NT2/D1 (cell line): Measurements from ENCODE around the gene RGS11.

Experiments used
- DNase-seq: peaks from one replicate; pipeline ENCODE4 v3.0.0-alpha.2; 2011; ENCODE audit warnings: low read depth, low spot score
- H3K27me3 ChIP-seq: 2 replicates; pipeline ENCODE4 v1.6.0; 2011; ENCODE audit warnings: mild to moderate bottlenecking; ENCODE audit not compliant: insufficient read length, insufficient read depth
- H3K36me3 ChIP-seq: 2 replicates; pipeline ENCODE4 v1.6.1; 2011; ENCODE audit warnings: mild to moderate bottlenecking, low read length, mixed read lengths; ENCODE audit not compliant: insufficient read depth, insufficient read length
- H3K4me1 ChIP-seq: 2 replicates; pipeline ENCODE4 v1.5.1; 2011; ENCODE audit not compliant: insufficient read depth, insufficient read length
- H3K4me3 ChIP-seq: 2 replicates; pipeline ENCODE4 v1.5.1; 2011; ENCODE audit warnings: low read depth; ENCODE audit not compliant: insufficient read length
- H3K9ac ChIP-seq: 2 replicates; pipeline ENCODE4 v1.6.0; 2011; ENCODE audit warnings: low read depth; ENCODE audit not compliant: insufficient read length
- H3K9me3 ChIP-seq: 2 replicates; pipeline ENCODE4 v1.5.1; 2011; ENCODE audit warnings: mild to moderate bottlenecking, low read length; ENCODE audit not compliant: insufficient read depth
- SUZ12 ChIP-seq: IDR thresholded peaks from 2 replicates; pipeline ENCODE4 v1.6.1; 2011; ENCODE audit not compliant: insufficient read length, insufficient read depth; ENCODE audit errors: extremely low read depth
- YY1 ChIP-seq: IDR thresholded peaks from 2 replicates; pipeline ENCODE4 v1.6.1; 2011; ENCODE audit not compliant: insufficient read length, insufficient read depth
- ZNF274 ChIP-seq: IDR thresholded peaks from 2 replicates; pipeline ENCODE4 v1.6.1; 2011; ENCODE audit warnings: mild to moderate bottlenecking, low read depth, low read length

The RGS11 gene

GRCh38 chr16:228852-229730, 46.7 kb downstream of the RGS11 start, which contains the start of gene LUC7L:
LUC7L (minus strand) TSS chr16:229449; CDS start chr16:229339, 110 bp downstream.
- peak within 1 kb of the TSS; percentile 92 for H3K4me3 ChIP-seq
- H3K9ac ChIP-seq, result peak within 1 kb of the TSS; percentile 100
- peak; percentile 83 for DNase-seq
- peaks cover 2% of the 10 kb centered on the region for H3K4me1 ChIP-seq
- H3K27me3 ChIP-seq, result no peaks in the 10 kb centered on the region
- no peak for TF ChIP-seq SUZ12
- TF ChIP-seq YY1, result no peak
- no peak for TF ChIP-seq ZNF274
- no peaks in the 10 kb centered on the region for H3K9me3 ChIP-seq
- peaks cover 42% of the 10 kb centered on the region for H3K36me3 ChIP-seq

- H3K4me3 ChIP-seq, result peak overlapping the region; percentile 92
- no peak for DNase-seq
- peaks cover 2% of the 10 kb centered on the region for H3K4me1 ChIP-seq
- H3K9me3 ChIP-seq, result no peaks in the 10 kb centered on the region
- H3K9ac ChIP-seq, result peak overlapping the region; percentile 100
- H3K27me3 ChIP-seq, result no peaks in the 10 kb centered on the region
- peaks cover 50% of the 10 kb centered on the region for H3K36me3 ChIP-seq
- TF ChIP-seq SUZ12 (no peak), ZNF274 (no peak), YY1 (no peak)
These were observed 47.4 kb downstream of the RGS11 start for GRCh38 chr16:228151-228851.

- Histone ChIP-seq H3K9me3 (no peaks in the 10 kb centered on the region), H3K9ac (no peak overlapping the region), H3K4me1 (no peaks in the 10 kb centered on the region), H3K4me3 (no peak overlapping the region), H3K27me3 (no peaks in the 10 kb centered on the region), H3K36me3 (peaks cover 88% of the 10 kb centered on the region)
- DNase-seq, result no peak
- TF ChIP-seq ZNF274, result no peak
- no peak for TF ChIP-seq YY1
- TF ChIP-seq SUZ12, result no peak
These were observed 55.7 kb downstream of the RGS11 start for GRCh38 chr16:220021-220420.
